PC-9 (cell line): Measurements from ENCODE around the gene INVS. TPM values are rescaled to one million over a fixed set of nuclear protein-coding genes. Genes with fewer than 3 reads are reported as not detected.

Source experiments
- BruUV-seq: library from RNA; stranded (reverse); fragments of 400-500 nt; replicated peaks from 2 replicates; lab custom pipeline; 2021; lab: Mats Ljungman, UMichigan
- CTCF ChIA-PET: fragments of 300-600 bp; sonication (Branson Sonifier 250); formaldehyde crosslinking; loops from one replicate; lab custom pipeline; 2022; ENCODE audit warnings: antibody characterized with exemption; lab: Charles Lee
- POLR2A ChIA-PET: fragments of 300-600 bp; sonication (Branson Sonifier 250); formaldehyde crosslinking; loops from one replicate; lab custom pipeline; 2022; ENCODE audit warnings: antibody characterized with exemption; ENCODE audit not compliant: unreplicated experiment; lab: Charles Lee
- DNase-seq, 2 experiments: peaks; one replicate each; pipeline versions ENCODE4 v3.0.0 to v3.0.0-alpha.2; 2015 to 2022; ENCODE audit warnings: mixed read lengths in 1 of 2
- H2AFZ ChIP-seq: fragments of 200-600 bp; sonication (generic); 2 replicates; pipeline ENCODE4 v1.8.1; 2017; ENCODE audit warnings: antibody characterized with exemption
- H3F3A ChIP-seq: fragments of 200-600 bp; sonication (generic); 2 replicates; pipeline ENCODE4 v1.8.1; 2017; ENCODE audit warnings: antibody characterized with exemption, mild to moderate bottlenecking, low read depth; ENCODE audit not compliant: insufficient read depth
- H3K27ac ChIP-seq: fragments of 200-600 bp; sonication (generic); 2 replicates; pipeline ENCODE4 v1.6.1; 2016; ENCODE audit warnings: mixed run types
- H3K27me3 ChIP-seq: fragments of 200-600 bp; sonication (generic); 2 replicates; pipeline ENCODE4 v1.6.1; 2016; ENCODE audit warnings: low read depth, mixed run types; ENCODE audit not compliant: insufficient read depth
- H3K36me3 ChIP-seq: fragments of 200-600 bp; sonication (generic); 2 replicates; pipeline ENCODE4 v1.6.1; 2016; ENCODE audit warnings: low read depth, mixed run types
- H3K4me1 ChIP-seq: fragments of 200-600 bp; sonication (generic); replicated peaks from 2 replicates; pipeline ENCODE4 v1.6.1; 2016; ENCODE audit warnings: mixed run types; ENCODE audit not compliant: insufficient read depth
- H3K4me2 ChIP-seq: fragments of 200-600 bp; sonication (generic); 2 replicates; pipeline ENCODE4 v1.6.1; 2017; ENCODE audit warnings: mixed run types
- H3K4me3 ChIP-seq: fragments of 200-600 bp; sonication (generic); 2 replicates; pipeline ENCODE4 v1.6.1; 2016; ENCODE audit warnings: mixed run types
- H3K79me2 ChIP-seq: fragments of 200-600 bp; sonication (generic); 2 replicates; pipeline ENCODE4 v1.6.1; 2017; ENCODE audit warnings: low read depth, mixed run types
- H3K9me2 ChIP-seq: fragments of 200-600 bp; sonication (generic); 2 replicates; pipeline ENCODE4 v1.8.1; 2017; ENCODE audit warnings: mild to moderate bottlenecking; ENCODE audit not compliant: insufficient read depth
- H3K9me3 ChIP-seq: fragments of 200-600 bp; sonication (generic); 2 replicates; pipeline ENCODE4 v1.8.1; 2016; ENCODE audit warnings: low read depth; ENCODE audit not compliant: insufficient read depth
- H4K20me1 ChIP-seq: fragments of 200-600 bp; sonication (generic); 2 replicates; pipeline ENCODE4 v1.8.1; 2017; ENCODE audit not compliant: insufficient read depth
- CTCF ChIP-seq: fragments of 200-600 bp; sonication (generic); conservative IDR thresholded peaks from 2 replicates; pipeline ENCODE4 v1.6.1; 2017; ENCODE audit warnings: mixed run types, antibody characterized with exemption, mild to moderate bottlenecking, moderate library complexity
- EZH2 ChIP-seq: fragments of 200-600 bp; sonication (generic); IDR thresholded peaks from 2 replicates; pipeline ENCODE4 v1.8.0; 2017; ENCODE audit warnings: antibody characterized with exemption, low read depth
- intact Hi-C: fragments of 100-400 bp; cut with micrococcal nuclease; formaldehyde crosslinking; loops from one replicate; pipeline ENCODE4 v1.10.0; 2022; ENCODE audit not compliant: unreplicated experiment
- total RNA-seq: library from RNA; stranded (reverse); gene quantifications from 2 replicates; pipeline ENCODE4 v1.2.3, GENCODE V29; 2021

The INVS gene
- total RNA-seq, 1 experiment from 2014 or later: 24.0 TPM

- no TSS peak for BruUV-seq
- Histone ChIP-seq H3K4me1 (0 out of 2 replicates have a peak, but pooled peaks cover 6% of the 10 kb centered on the region), H3F3A (no peaks in the 10 kb centered on the region; the same call in 1 of the 2 replicates), H3K9me2 (no peaks in the 10 kb centered on the region), H3K9me3 (no peaks in the 10 kb centered on the region), H3K27me3 (no peaks in the 10 kb centered on the region), H3K4me2 (no peak overlapping the region), H3K36me3 (no peaks in the 10 kb centered on the region), H4K20me1 (peaks cover 77% of the 10 kb centered on the region), H3K4me3 (no peak overlapping the region), H2AFZ (no peak overlapping the region), H3K79me2 (peaks cover 79% of the 10 kb centered on the region), H3K27ac (no peak overlapping the region)
- intact Hi-C loops: no loop called here
- CTCF ChIA-PET: no interaction called here
- TF ChIP-seq CTCF: no peak
- no peak for TF ChIP-seq EZH2
- no peak for DNase-seq
- POLR2A ChIA-PET: no interaction called here
Observed at GRCh38 chr9:100083448-100084127, 15.5 kb upstream of the INVS start.

- no peak overlapping the region for H3K27ac ChIP-seq
- H3F3A ChIP-seq: no peaks in the 10 kb centered on the region; the same call in 1 of the 2 replicates
- BruUV-seq: no TSS peak
- peaks cover 82% of the 10 kb centered on the region for H4K20me1 ChIP-seq
- no peak overlapping the region for H3K4me2 ChIP-seq
- no peaks in the 10 kb centered on the region for H3K9me3 ChIP-seq
- TF ChIP-seq CTCF (no peak), EZH2 (no peak)
- H3K79me2 ChIP-seq: peaks cover 82% of the 10 kb centered on the region
- H3K27me3 ChIP-seq: no peaks in the 10 kb centered on the region
- intact Hi-C loops: no loop called here
- POLR2A ChIA-PET: no interaction called here
- no peaks in the 10 kb centered on the region for H3K36me3 ChIP-seq
- no peak for DNase-seq
- 0 out of 2 replicates have a peak, but pooled peaks cover 6% of the 10 kb centered on the region for H3K4me1 ChIP-seq
- H3K9me2 ChIP-seq: no peaks in the 10 kb centered on the region
- CTCF ChIA-PET: no interaction called here
- H3K4me3 ChIP-seq: no peak overlapping the region
- H2AFZ ChIP-seq: no peak overlapping the region
Observed at GRCh38 chr9:100084128-100084453, 15.0 kb upstream of the INVS start.

- DNase-seq: no peak
- Histone ChIP-seq H3K4me1 (0 out of 2 replicates have a peak, but pooled peaks cover 6% of the 10 kb centered on the region), H3F3A (no peaks in the 10 kb centered on the region; the same call in 1 of the 2 replicates), H3K4me3 (no peak overlapping the region), H3K79me2 (peaks cover 88% of the 10 kb centered on the region), H3K9me3 (no peaks in the 10 kb centered on the region), H3K27ac (no peak overlapping the region), H3K9me2 (no peaks in the 10 kb centered on the region), H4K20me1 (peaks cover 83% of the 10 kb centered on the region), H3K36me3 (no peaks in the 10 kb centered on the region), H3K4me2 (no peak overlapping the region), H3K27me3 (no peaks in the 10 kb centered on the region), H2AFZ (no peak overlapping the region)
- CTCF ChIA-PET: no interaction called here
- POLR2A ChIA-PET: no interaction called here
- TF ChIP-seq CTCF (no peak), EZH2 (no peak)
- intact Hi-C loops: no loop called here
- no TSS peak for BruUV-seq
Observed at GRCh38 chr9:100084734-100085133, 14.3 kb upstream of the INVS start.
